Heart left ventricle (tissue), 13 donors: Measurements from ENCODE around the gene INSIG1.

Experiments
- CTCF ChIP-seq, 12 donors: fragments of 200-600 bp; sonication (generic) in 4 of 12; IDR thresholded peaks; one replicate each; pipeline versions ENCODE4 v1.5.0 to v1.8.0; 2018 to 2022; ENCODE audit warnings: antibody characterized with exemption in 12 of 12, mild to moderate bottlenecking in 5 of 12
- POLR2A ChIP-seq, 2 donors: fragments of 450-650 bp; IDR thresholded peaks; one replicate each; pipeline ENCODE4 v1.6.1; 2017; ENCODE audit warnings: antibody characterized with exemption in 2 of 2, mild to moderate bottlenecking in 2 of 2, moderate library complexity in 2 of 2
- donor health status: ischemic (EF 13 %, LVEDD 7.1; RV severe dilation, severe dysfunction).
- donor health status: DM: no; HTN: yes; CAD: no.
- donor health status: DM: no; HTN: no; CAD: no.
- donor health status: ischemic (EF 25% LVEDD 6.9; RV normal size, moderate dysfunction).
- donor health status: ischemic (EF 25% LVEDD 5.7; RV mildly dilated, moderate dysfunction).
- donor health status: ischemic (EF 35%, LVEDD 5.7; RV mildly dilated, moderate dysfunction).
- donor health status: nonischemic (EF 11% LVEDD 7.7; RV severe dilation, severe dysfunction).
- donor health status: DM: yes; HTN: yes; CAD: no.
- donor health status: PGD.
- donor health status: ischemic (EF 29% LVEDD 5.4; RV normal size, mild dysfunction).
- donor health status: nonischemic (EF 23%, LVEDD 6.1; RV moderate dilation, normal function).

GRCh38 chr7:155349601-155350331, 52.1 kb downstream of the INSIG1 start:
- TF ChIP-seq CTCF (IDR thresholded peaks at IDR 0.05) (no peak), POLR2A (IDR thresholded peaks at IDR 0.05) (no peak)
